Trophoblast cell (in vitro differentiated cells and primary cell): ENCODE measurements around the gene C3orf33.

Experiments used
- DNase-seq, 2 donors: peaks; one replicate each; pipeline ENCODE4 v3.0.0-alpha.2; 2016
- H2AFZ ChIP-seq: 2 replicates; pipeline ENCODE4 v1.6.1; 2013; ENCODE audit warnings: low read length, moderate library complexity, mild to moderate bottlenecking; ENCODE audit not compliant: insufficient read depth, poor library complexity
- H2AK5ac ChIP-seq: 2 replicates; pipeline ENCODE4 v1.6.1; 2013; ENCODE audit warnings: mild to moderate bottlenecking, low read length
- H2BK120ac ChIP-seq: 2 replicates; pipeline ENCODE4 v1.6.1; 2013; ENCODE audit warnings: low read length, mild to moderate bottlenecking, moderate library complexity; ENCODE audit not compliant: insufficient read depth, poor library complexity
- H2BK12ac ChIP-seq: 2 replicates; pipeline ENCODE4 v1.6.1; 2013; ENCODE audit warnings: mild to moderate bottlenecking, low read length, moderate library complexity
- H2BK5ac ChIP-seq: 2 replicates; pipeline ENCODE4 v1.6.1; 2013; ENCODE audit warnings: low read length, low read depth, moderate library complexity, mild to moderate bottlenecking; ENCODE audit not compliant: poor library complexity
- H3K14ac ChIP-seq: 2 replicates; pipeline ENCODE4 v1.6.1; 2013; ENCODE audit warnings: mild to moderate bottlenecking, low read length
- H3K18ac ChIP-seq: 2 replicates; pipeline ENCODE4 v1.6.1; 2013; ENCODE audit warnings: mild to moderate bottlenecking, low read length
- H3K23ac ChIP-seq: 2 replicates; pipeline ENCODE4 v1.6.1; 2013; ENCODE audit warnings: low read length
- H3K27ac ChIP-seq: 2 replicates; pipeline ENCODE4 v1.5.1; 2013; ENCODE audit warnings: low read depth, mild to moderate bottlenecking, inconsistent platforms, low read length, moderate library complexity
- H3K27me3 ChIP-seq: 2 replicates; pipeline ENCODE4 v1.6.1; 2013; ENCODE audit warnings: inconsistent platforms, mild to moderate bottlenecking, low read length, moderate library complexity; ENCODE audit not compliant: insufficient read depth
- H3K36me3 ChIP-seq, 2 experiments: 1 replicate in 1 of 2; 2 replicates in 1 of 2; pipeline ENCODE4 v1.6.1; 2013; ENCODE audit warnings: low read length in 2 of 2, mild to moderate bottlenecking in 2 of 2, moderate library complexity in 1 of 2; ENCODE audit not compliant: insufficient read depth in 2 of 2, control insufficient read depth in 1 of 2
- H3K4ac ChIP-seq: 2 replicates; pipeline ENCODE4 v1.6.1; 2013; ENCODE audit warnings: low read depth, mild to moderate bottlenecking, low read length, moderate library complexity
- H3K4me1 ChIP-seq, 2 experiments: 1 replicate in 1 of 2; 2 replicates in 1 of 2; pipeline ENCODE4 v1.6.1; 2013; ENCODE audit warnings: low read length in 2 of 2, mild to moderate bottlenecking in 2 of 2, moderate library complexity in 1 of 2; ENCODE audit not compliant: insufficient read depth in 2 of 2, control insufficient read depth in 1 of 2
- H3K4me2 ChIP-seq: 2 replicates; pipeline ENCODE4 v1.6.1; 2013; ENCODE audit warnings: inconsistent platforms, mild to moderate bottlenecking, low read length, moderate library complexity
- H3K4me3 ChIP-seq: 2 replicates; pipeline ENCODE4 v1.5.1; 2013; ENCODE audit warnings: mild to moderate bottlenecking, low read depth, low read length, inconsistent platforms
- H3K79me1 ChIP-seq: one replicate; pipeline ENCODE4 v1.6.1; 2013; ENCODE audit warnings: low read length
- H3K79me2 ChIP-seq: 2 replicates; pipeline ENCODE4 v1.6.1; 2013; ENCODE audit warnings: low read length, mild to moderate bottlenecking; ENCODE audit not compliant: control insufficient read depth, insufficient read depth, poor library complexity
- H3K9ac ChIP-seq: 2 replicates; pipeline ENCODE4 v1.6.1; 2013; ENCODE audit warnings: mild to moderate bottlenecking, low read length
- H3K9me3 ChIP-seq: 2 replicates; pipeline ENCODE4 v1.6.1; 2013; ENCODE audit warnings: low read depth, mild to moderate bottlenecking, control low read depth, inconsistent platforms, low read length; ENCODE audit not compliant: insufficient read depth
- H4K12ac ChIP-seq: 2 replicates; pipeline ENCODE4 v1.6.1; 2013; ENCODE audit warnings: low read depth, mild to moderate bottlenecking, low read length, moderate library complexity
- H4K8ac ChIP-seq: 2 replicates; pipeline ENCODE4 v1.6.1; 2013; ENCODE audit warnings: low read depth, mild to moderate bottlenecking, low read length, moderate library complexity
- H4K91ac ChIP-seq: one replicate; pipeline ENCODE4 v1.6.1; 2013; ENCODE audit warnings: low read depth, mild to moderate bottlenecking, low read length, moderate library complexity
- WGBS: extraction: QIAGEN DNeasy Blood & Tissue Kit; methylation state at CpG from one replicate; pipeline ENCODE4 v1.1.7; 2013; ENCODE audit warnings: missing lambda C conversion rate; ENCODE audit not compliant: insufficient read length, insufficient coverage; ENCODE audit errors: extremely low coverage; 5-methylcytosine and 5-hydroxymethylcytosine counted together

Gene C3orf33

GRCh38 chr3:155785662-155786295 lies 20.3 kb downstream of the C3orf33 start:
- H2AK5ac ChIP-seq: no peak overlapping the region
- no peaks in the 10 kb centered on the region for H3K9me3 ChIP-seq
- H3K4ac ChIP-seq: no peak overlapping the region
- no peaks in the 10 kb centered on the region for H3K36me3 ChIP-seq
- H3K79me2 ChIP-seq: no peaks in the 10 kb centered on the region
- no peaks in the 10 kb centered on the region for H3K79me1 ChIP-seq
- no peak overlapping the region for H4K91ac ChIP-seq
- no peak overlapping the region for H3K14ac ChIP-seq
- H2BK5ac ChIP-seq: no peak overlapping the region
- no peak overlapping the region for H2BK12ac ChIP-seq
- no peak overlapping the region for H4K8ac ChIP-seq
- H2BK120ac ChIP-seq: no peak overlapping the region
- H3K27me3 ChIP-seq: no peaks in the 10 kb centered on the region
- no peaks in the 10 kb centered on the region for H3K4me1 ChIP-seq
- no peak for DNase-seq
- no peak overlapping the region for H3K4me3 ChIP-seq
- no peak overlapping the region for H3K27ac ChIP-seq
- H4K12ac ChIP-seq: no peak overlapping the region
- no peak overlapping the region for H3K23ac ChIP-seq
- H3K9ac ChIP-seq: no peak overlapping the region
- H2AFZ ChIP-seq: no peak overlapping the region
- no peak overlapping the region for H3K18ac ChIP-seq
- no peak overlapping the region for H3K4me2 ChIP-seq

DNA sequence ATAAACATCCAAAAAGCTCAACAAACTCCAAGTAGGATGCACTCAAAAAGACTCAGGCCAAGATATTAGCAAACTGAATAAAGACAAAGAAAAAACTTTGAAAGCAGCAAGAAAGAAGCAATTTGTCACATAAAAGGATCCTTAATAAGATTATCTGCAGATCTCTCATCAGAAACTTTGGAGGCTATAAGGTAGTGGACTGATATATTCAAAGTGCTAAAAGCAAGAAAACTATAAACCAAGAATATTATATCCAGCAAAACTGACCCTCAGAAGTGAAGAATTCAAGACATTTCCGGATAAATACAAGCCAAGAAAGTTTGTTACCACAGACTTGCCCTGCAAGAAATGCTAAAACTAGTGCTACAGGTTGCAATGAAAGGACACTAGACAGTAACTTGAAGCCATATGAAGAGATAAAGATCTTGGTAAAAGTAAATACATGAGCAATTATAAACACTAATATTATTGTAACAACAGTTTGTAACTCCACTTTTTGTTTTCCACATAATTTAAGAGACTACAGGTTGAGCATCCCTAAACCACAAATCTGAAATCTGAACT lies 23.6 kb downstream of the C3orf33 start:
- H3K4me2 ChIP-seq: no peak overlapping the region
- no peaks in the 10 kb centered on the region for H3K36me3 ChIP-seq
- no peak overlapping the region for H3K4ac ChIP-seq
- no peak overlapping the region for H3K23ac ChIP-seq
- no CpG with 5 or more reads among the region's 1 CpG for WGBS
- H2BK5ac ChIP-seq: no peak overlapping the region
- no peak overlapping the region for H4K12ac ChIP-seq
- H3K4me3 ChIP-seq: no peak overlapping the region
- no peak overlapping the region for H3K18ac ChIP-seq
- H3K27me3 ChIP-seq: no peaks in the 10 kb centered on the region
- no peak overlapping the region for H2AFZ ChIP-seq
- no peak overlapping the region for H3K9ac ChIP-seq
- DNase-seq: no peak
- H4K91ac ChIP-seq: no peak overlapping the region
- H3K27ac ChIP-seq: no peak overlapping the region
- no peak overlapping the region for H2BK12ac ChIP-seq
- H3K14ac ChIP-seq: no peak overlapping the region
- H4K8ac ChIP-seq: no peak overlapping the region
- H3K79me2 ChIP-seq: no peaks in the 10 kb centered on the region
- no peaks in the 10 kb centered on the region for H3K9me3 ChIP-seq
- H2BK120ac ChIP-seq: no peak overlapping the region
- no peak overlapping the region for H2AK5ac ChIP-seq
- no peaks in the 10 kb centered on the region for H3K79me1 ChIP-seq
- H3K4me1 ChIP-seq: no peaks in the 10 kb centered on the region

DNA sequence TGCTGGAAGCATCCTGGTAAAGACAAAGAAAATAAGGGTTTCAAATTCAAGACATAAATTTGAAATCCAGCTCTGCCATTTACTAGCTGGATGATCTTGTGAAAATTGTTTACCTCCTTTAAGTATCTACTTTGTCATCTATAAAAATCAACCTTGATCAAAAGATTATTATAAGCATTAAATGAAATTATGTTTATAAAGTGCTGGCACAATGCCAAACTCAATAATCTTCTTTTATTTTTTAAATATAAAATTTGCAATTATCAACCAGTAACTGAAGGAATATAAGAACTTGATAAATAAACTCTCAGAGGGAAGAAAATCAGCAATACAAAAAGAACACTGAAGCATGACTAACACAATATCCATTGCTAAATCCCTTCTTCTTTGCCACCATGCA lies 25.8 kb downstream of the C3orf33 start:
- H3K4ac ChIP-seq: no peak overlapping the region
- H2BK12ac ChIP-seq: no peak overlapping the region
- no peak overlapping the region for H2AK5ac ChIP-seq
- no peaks in the 10 kb centered on the region for H3K4me1 ChIP-seq
- H3K23ac ChIP-seq: no peak overlapping the region
- H3K27ac ChIP-seq: no peak overlapping the region
- no peak overlapping the region for H2BK120ac ChIP-seq
- no peak overlapping the region for H3K4me2 ChIP-seq
- H3K27me3 ChIP-seq: no peaks in the 10 kb centered on the region
- no peak for DNase-seq
- H3K36me3 ChIP-seq: no peaks in the 10 kb centered on the region
- no peak overlapping the region for H4K91ac ChIP-seq
- H3K79me2 ChIP-seq: no peaks in the 10 kb centered on the region
- no peak overlapping the region for H3K18ac ChIP-seq
- H3K9ac ChIP-seq: no peak overlapping the region
- H3K9me3 ChIP-seq: no peaks in the 10 kb centered on the region
- no peaks in the 10 kb centered on the region for H3K79me1 ChIP-seq
- H2AFZ ChIP-seq: no peak overlapping the region
- H2BK5ac ChIP-seq: no peak overlapping the region
- H3K14ac ChIP-seq: no peak overlapping the region
- no peak overlapping the region for H4K12ac ChIP-seq
- H4K8ac ChIP-seq: no peak overlapping the region
- H3K4me3 ChIP-seq: no peak overlapping the region

DNA sequence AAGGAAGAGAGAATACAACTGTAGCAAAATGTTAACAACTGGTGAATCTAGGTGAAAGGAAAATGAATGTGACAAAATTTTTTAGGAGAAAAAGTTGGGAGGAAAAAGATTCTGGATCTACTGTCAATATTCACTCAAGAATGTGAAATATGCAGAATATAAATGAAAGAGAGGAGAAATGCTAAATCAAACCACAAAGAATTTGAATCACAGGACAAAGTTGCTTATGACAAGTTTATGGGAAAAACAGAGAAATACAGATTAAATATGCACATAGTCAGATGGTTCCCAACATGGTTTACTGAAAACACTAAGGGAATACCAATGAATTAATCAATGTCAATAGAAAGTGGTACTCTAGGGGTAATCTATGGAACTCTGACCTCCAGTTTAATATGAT lies 27.6 kb downstream of the C3orf33 start:
- H3K18ac ChIP-seq: no peak overlapping the region
- no peak overlapping the region for H4K12ac ChIP-seq
- H3K79me1 ChIP-seq: no peaks in the 10 kb centered on the region
- no peak overlapping the region for H2BK120ac ChIP-seq
- no peak overlapping the region for H2BK12ac ChIP-seq
- H4K91ac ChIP-seq: no peak overlapping the region
- no peak overlapping the region for H3K9ac ChIP-seq
- H3K4me1 ChIP-seq: no peaks in the 10 kb centered on the region
- H3K27me3 ChIP-seq: no peaks in the 10 kb centered on the region
- no peak for DNase-seq
- H2AFZ ChIP-seq: no peak overlapping the region
- H2BK5ac ChIP-seq: no peak overlapping the region
- H3K79me2 ChIP-seq: no peaks in the 10 kb centered on the region
- no peak overlapping the region for H3K23ac ChIP-seq
- H3K4me2 ChIP-seq: no peak overlapping the region
- H3K4ac ChIP-seq: no peak overlapping the region
- no peak overlapping the region for H4K8ac ChIP-seq
- H3K27ac ChIP-seq: no peak overlapping the region
- no peak overlapping the region for H3K14ac ChIP-seq
- H3K4me3 ChIP-seq: no peak overlapping the region
- H3K9me3 ChIP-seq: no peaks in the 10 kb centered on the region
- H3K36me3 ChIP-seq: no peaks in the 10 kb centered on the region
- H2AK5ac ChIP-seq: no peak overlapping the region
